ENCODE results near the gene FAF1. TPM values are rescaled to one million over a fixed set of nuclear protein-coding genes. Genes with fewer than 3 reads are reported as not detected.
"Not testable (repeated sequence)": the region's sequence is repeated elsewhere in the genome, so short reads cannot be mapped to it uniquely, and the experiment has no call there.

Gene FAF1
- total RNA-seq, 4 donors from 2014 or later: 60.4 to 89.0 (median 67.8) TPM

GRCh38 chr1:50920409-50920808 is 39.7 kb downstream of the FAF1 start:
- 92 to 100% methylated on average over 1 of the region's 1 CpG for WGBS, 2 donors (ENCODE audit: low coverage in 1 of 2)
- TF ChIP-seq POLR2AphosphoS5 (IDR thresholded peaks at IDR 0.05): no peak
- TF ChIP-seq EP300 (IDR thresholded peaks at IDR 0.05): no peak
- TF ChIP-seq, protein P1, sequence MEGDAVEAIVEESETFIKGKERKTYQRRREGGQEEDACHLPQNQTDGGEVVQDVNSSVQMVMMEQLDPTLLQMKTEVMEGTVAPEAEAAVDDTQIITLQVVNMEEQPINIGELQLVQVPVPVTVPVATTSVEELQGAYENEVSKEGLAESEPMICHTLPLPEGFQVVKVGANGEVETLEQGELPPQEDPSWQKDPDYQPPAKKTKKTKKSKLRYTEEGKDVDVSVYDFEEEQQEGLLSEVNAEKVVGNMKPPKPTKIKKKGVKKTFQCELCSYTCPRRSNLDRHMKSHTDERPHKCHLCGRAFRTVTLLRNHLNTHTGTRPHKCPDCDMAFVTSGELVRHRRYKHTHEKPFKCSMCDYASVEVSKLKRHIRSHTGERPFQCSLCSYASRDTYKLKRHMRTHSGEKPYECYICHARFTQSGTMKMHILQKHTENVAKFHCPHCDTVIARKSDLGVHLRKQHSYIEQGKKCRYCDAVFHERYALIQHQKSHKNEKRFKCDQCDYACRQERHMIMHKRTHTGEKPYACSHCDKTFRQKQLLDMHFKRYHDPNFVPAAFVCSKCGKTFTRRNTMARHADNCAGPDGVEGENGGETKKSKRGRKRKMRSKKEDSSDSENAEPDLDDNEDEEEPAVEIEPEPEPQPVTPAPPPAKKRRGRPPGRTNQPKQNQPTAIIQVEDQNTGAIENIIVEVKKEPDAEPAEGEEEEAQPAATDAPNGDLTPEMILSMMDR (IDR thresholded peaks at IDR 0.05): no peak
- TF ChIP-seq POLR2A (IDR thresholded peaks at IDR 0.05): no peak
- ATAC-seq: no peak

DNA sequence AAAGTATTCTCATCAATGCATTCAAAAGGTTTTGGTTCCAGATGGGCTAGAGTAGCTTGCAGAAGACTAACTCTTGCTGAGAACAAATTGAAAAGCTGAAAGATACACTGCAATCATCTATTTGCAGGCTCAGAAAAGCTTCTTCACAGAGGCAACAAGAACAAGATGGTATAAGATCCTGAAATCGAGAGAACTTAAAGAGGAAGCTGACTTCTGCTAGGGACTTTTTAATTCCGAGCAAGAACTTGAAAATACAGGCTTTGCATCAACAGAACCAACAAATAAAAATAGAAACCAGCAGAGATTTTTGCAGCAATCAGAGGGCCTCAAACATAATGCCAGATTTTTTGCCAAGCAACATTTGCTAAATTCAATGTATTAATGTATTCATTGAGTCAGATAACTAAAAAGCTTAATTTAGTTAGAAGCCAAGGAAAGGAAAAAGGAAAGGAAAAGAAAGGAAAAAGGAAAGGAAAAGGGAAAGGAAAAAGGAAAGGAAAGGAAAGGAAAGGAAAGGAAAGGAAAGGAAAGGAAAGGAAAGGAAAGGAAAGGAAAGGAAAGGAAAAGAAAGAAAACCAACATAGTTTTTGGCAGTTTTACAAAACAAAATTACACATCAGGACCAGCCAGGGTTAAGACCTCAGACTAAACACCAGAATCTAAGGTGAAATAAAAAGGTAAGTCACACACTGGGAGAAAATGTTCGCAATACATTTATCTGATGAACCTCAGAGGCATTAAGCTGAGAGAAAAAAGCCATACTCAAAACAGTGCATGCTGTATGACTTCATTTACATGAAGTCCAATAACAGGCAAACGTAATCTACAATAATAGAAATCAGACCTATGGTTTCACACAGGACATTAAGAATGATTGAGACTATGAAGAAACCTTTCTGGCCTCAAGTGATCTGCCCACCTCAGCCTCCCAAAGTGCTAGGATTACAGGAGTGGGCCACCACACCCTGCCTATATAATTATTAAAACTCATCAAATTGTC is 42.6 kb downstream of the FAF1 start:
- 77 to 88% methylated on average over 4 of the region's 4 CpGs for whole genome bisulfite sequencing, 2 donors (ENCODE audit: low coverage in 1 of 2)
- H3K36me3 ChIP-seq: no peaks in the 10 kb centered on the region
- no peak overlapping the region for H3K27ac ChIP-seq
- no peak overlapping the region for H3K4me3 ChIP-seq
- no peak for ATAC-seq
- no peaks in the 10 kb centered on the region for H3K4me1 ChIP-seq
- no peaks in the 10 kb centered on the region for H3K9me3 ChIP-seq
- no peaks in the 10 kb centered on the region for H3K27me3 ChIP-seq
- TF ChIP-seq, protein P1 (IDR thresholded peaks at IDR 0.05): no peak

More at GRCh38 chr1:50920409-50920808, 39.7 kb downstream of the FAF1 start:
- H3K4me3 ChIP-seq: no peak overlapping the region
- H3K27me3 ChIP-seq: no peaks in the 10 kb centered on the region
- H3K27ac ChIP-seq: no peak overlapping the region
- no peaks in the 10 kb centered on the region for H3K36me3 ChIP-seq
- no peaks in the 10 kb centered on the region for H3K4me1 ChIP-seq
- H3K9me3 ChIP-seq: peaks cover 0 to 13% (median 0%) of the 10 kb centered on the region in 3 donors

DNA sequence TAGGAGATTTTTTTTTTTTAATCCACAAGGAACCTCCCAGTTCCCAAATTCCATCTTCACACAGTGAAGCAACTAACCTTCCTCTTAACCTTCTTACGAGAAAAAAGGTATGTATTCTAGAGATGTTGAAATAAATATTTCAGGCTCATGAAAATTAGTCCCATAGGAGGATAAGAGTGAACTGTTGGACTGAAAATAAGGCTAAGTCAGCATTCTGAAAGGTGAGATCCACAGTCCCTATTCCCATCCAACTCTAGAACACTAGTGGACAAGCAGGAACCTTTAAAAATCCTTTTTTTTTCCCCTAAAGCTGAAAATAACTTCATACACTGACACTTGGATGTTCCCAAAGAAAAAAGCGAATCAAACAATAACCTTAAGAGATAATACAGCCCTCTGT is 44.4 kb downstream of the FAF1 start:
- TF ChIP-seq, protein P1 (IDR thresholded peaks at IDR 0.05): no peak
- TF ChIP-seq POLR2AphosphoS5 (IDR thresholded peaks at IDR 0.05) (no peak), POLR2A (IDR thresholded peaks at IDR 0.05) (no peak), EP300 (IDR thresholded peaks at IDR 0.05) (no peak)
- no peaks in the 10 kb centered on the region for H3K27me3 ChIP-seq
- no peak overlapping the region for H3K4me3 ChIP-seq
- WGBS, 2 donors (ENCODE audit: low coverage in 1 of 2): 83 to 91% methylated on average over 1 to 2 of the region's 2 CpGs
- no peaks in the 10 kb centered on the region for H3K36me3 ChIP-seq
- no peak overlapping the region for H3K27ac ChIP-seq
- H3K9me3 ChIP-seq: no peaks in the 10 kb centered on the region
- no peaks in the 10 kb centered on the region for H3K4me1 ChIP-seq
- no peak for ATAC-seq

GRCh38 chr1:50913954-50914353 is 46.1 kb downstream of the FAF1 start:
- TF ChIP-seq POLR2A (IDR thresholded peaks at IDR 0.05) (no peak), POLR2AphosphoS5 (IDR thresholded peaks at IDR 0.05) (no peak), EP300 (IDR thresholded peaks at IDR 0.05) (no peak)
- TF ChIP-seq, protein P1 (IDR thresholded peaks at IDR 0.05): no peak
- ATAC-seq: no peak
- no peak overlapping the region for H3K27ac ChIP-seq
- no peaks in the 10 kb centered on the region for H3K9me3 ChIP-seq
- H3K27me3 ChIP-seq: no peaks in the 10 kb centered on the region
- whole genome bisulfite sequencing, 2 donors (ENCODE audit: low coverage in 1 of 2): 85 to 100% methylated on average over 1 of the region's 1 CpG
- no peak overlapping the region for H3K4me3 ChIP-seq
- H3K36me3 ChIP-seq: peaks cover 0 to 6% of the 10 kb centered on the region in 2 donors
- no peaks in the 10 kb centered on the region for H3K4me1 ChIP-seq

DNA sequence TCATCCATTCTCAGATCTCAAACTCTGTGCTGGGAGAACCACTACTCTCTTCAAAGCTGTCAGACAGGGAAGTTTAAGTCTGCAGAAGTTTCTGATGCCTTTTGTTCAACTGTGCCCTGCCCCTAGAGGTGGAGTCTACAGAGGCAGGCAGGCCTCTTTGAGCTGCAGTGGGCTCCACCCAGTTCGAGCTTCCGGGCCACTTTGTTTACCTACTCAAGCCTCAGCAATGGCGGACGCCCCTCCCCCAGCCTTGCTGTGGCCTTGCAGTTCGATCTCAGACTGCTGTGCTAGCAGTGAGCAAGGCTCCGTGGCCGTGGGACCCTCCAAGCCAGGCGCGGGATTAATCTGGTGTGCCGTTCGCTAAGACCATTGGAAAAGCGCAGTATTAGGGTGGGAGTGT is 49.7 kb downstream of the FAF1 start:
- H3K36me3 ChIP-seq, H3K4me1 ChIP-seq, H3K27me3 ChIP-seq, H3K9me3 ChIP-seq, ATAC-seq, H3K4me3 ChIP-seq, H3K27ac ChIP-seq: not testable (repeated sequence)
- 90% methylated on average over 2 of the region's 12 CpGs; no CpG with 5 or more reads in 1 of the 2 donors for WGBS, 2 donors (ENCODE audit: low coverage in 1 of 2)

GRCh38 chr1:50907610-50908009 is 52.5 kb downstream of the FAF1 start:
- not testable (repeated sequence) for H3K27me3 ChIP-seq, H3K4me1 ChIP-seq, H3K9me3 ChIP-seq, ATAC-seq, H3K36me3 ChIP-seq, H3K27ac ChIP-seq, H3K4me3 ChIP-seq

GRCh38 chr1:50906050-50906449 is 54.0 kb downstream of the FAF1 start:
- 100% methylated on average over 1 of the region's 1 CpG for WGBS, 2 donors (ENCODE audit: low coverage in 1 of 2)
- H3K27me3 ChIP-seq, ATAC-seq, H3K36me3 ChIP-seq, H3K4me1 ChIP-seq, H3K9me3 ChIP-seq, H3K4me3 ChIP-seq, H3K27ac ChIP-seq: not testable (repeated sequence)
